ENCODE measurements around the gene RLN2. TPM values are rescaled to one million over a fixed set of nuclear protein-coding genes. Genes with fewer than 3 reads are reported as not detected.
"Not testable (repeated sequence)": the region's sequence is repeated elsewhere in the genome, so short reads cannot be mapped to it uniquely, and the experiment has no call there.

The RLN2 gene
- polyA plus RNA-seq (2012; ENCODE audit: insufficient read length, low read depth) = not detected

GRCh38 chr9:5303840-5304795 lies at the start of gene RLN2:
RLN2 (minus strand) TSS chr9:5304716; CDS start chr9:5304580, 136 bp downstream.
- not testable (repeated sequence) for TF ChIP-seq SIN3A (IDR thresholded peaks at IDR 0.05; ENCODE audit: borderline replicate concordance, insufficient read depth, low read length); FOXP2 (optimal IDR thresholded peaks at IDR 0.05; ENCODE audit: borderline replicate concordance, extremely low read depth, extremely low read length, insufficient read depth); POLR2AphosphoS5 (IDR thresholded peaks at IDR 0.05; ENCODE audit: low read depth, low read length)

GRCh38 chr9:5354184-5354583 lies 49.7 kb upstream of the RLN2 start:
- TF ChIP-seq SIN3A (IDR thresholded peaks at IDR 0.05; ENCODE audit: borderline replicate concordance, insufficient read depth, low read length) = no peak
- TF ChIP-seq TAF1 (IDR thresholded peaks at IDR 0.05; ENCODE audit: borderline replicate concordance, insufficient read depth, low read length) = no peak
- no peak for TF ChIP-seq REST (IDR thresholded peaks at IDR 0.05; ENCODE audit: insufficient read depth in 1 of 2, low read depth in 2 of 2, low read length in 2 of 2)
- TF ChIP-seq POLR2AphosphoS5 (IDR thresholded peaks at IDR 0.05; ENCODE audit: low read depth, low read length) = no peak

- no peak for TF ChIP-seq TAF1 (IDR thresholded peaks at IDR 0.05; ENCODE audit: borderline replicate concordance, insufficient read depth, low read length)
Observed at GRCh38 chr9:5352637-5353248, 48.2 kb upstream of the RLN2 start.

GRCh38 chr9:5338992-5339981 lies 34.8 kb upstream of the RLN2 start, which contains the start of gene RLN1:
RLN1 (minus strand) TSS chr9:5339876; CDS start chr9:5339746, 130 bp downstream.
- not testable (repeated sequence) for TF ChIP-seq FOXP2 (optimal IDR thresholded peaks at IDR 0.05; ENCODE audit: borderline replicate concordance, extremely low read depth, extremely low read length, insufficient read depth); SIN3A (IDR thresholded peaks at IDR 0.05; ENCODE audit: borderline replicate concordance, insufficient read depth, low read length); REST (IDR thresholded peaks at IDR 0.05; ENCODE audit: insufficient read depth in 1 of 2, low read depth in 2 of 2, low read length in 2 of 2)

- TF ChIP-seq SIN3A (IDR thresholded peaks at IDR 0.05; ENCODE audit: borderline replicate concordance, insufficient read depth, low read length) (no peak), FOXP2 (optimal IDR thresholded peaks at IDR 0.05; ENCODE audit: borderline replicate concordance, extremely low read depth, extremely low read length, insufficient read depth) (no peak), TAF1 (IDR thresholded peaks at IDR 0.05; ENCODE audit: borderline replicate concordance, insufficient read depth, low read length) (no peak), REST (IDR thresholded peaks at IDR 0.05; ENCODE audit: insufficient read depth in 1 of 2, low read depth in 2 of 2, low read length in 2 of 2) (no peak)
Observed at GRCh38 chr9:5336688-5337087, 32.2 kb upstream of the RLN2 start.

Data from PFSK-1 (cell line).